ENCODE data around the gene ATG5. TPM values are rescaled to one million over a fixed set of nuclear protein-coding genes. Genes with fewer than 3 reads are reported as not detected.

The ATG5 gene
- polyA plus RNA-seq, 1 donor from 2014 or later, result 45.5 TPM

DNA sequence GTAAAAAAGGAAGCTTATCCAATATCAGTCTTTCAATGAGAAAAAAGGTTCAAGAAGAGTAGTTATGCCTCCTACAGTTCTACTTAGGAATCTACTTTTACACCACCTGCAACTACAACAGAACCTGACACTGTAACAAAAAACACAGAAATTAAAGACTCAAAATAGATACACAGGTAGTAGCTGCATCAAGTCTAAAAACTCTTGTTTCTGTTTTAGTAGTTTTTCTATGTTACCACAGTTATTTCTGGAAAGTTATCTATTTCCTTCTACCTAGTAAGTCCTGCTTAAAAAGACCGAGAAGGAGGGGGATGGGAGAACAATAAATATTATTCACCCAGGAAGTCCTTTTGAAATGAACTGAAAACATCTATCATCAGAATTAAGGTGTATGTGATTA, 52.5 kb downstream of the ATG5 start:
- H2AFZ ChIP-seq (ENCODE audit: low read depth, low read length), result no peak overlapping the region
- H3K79me2 ChIP-seq (replicated peaks; ENCODE audit: insufficient read depth, low read length), result no peaks in the 10 kb centered on the region
- no peak overlapping the region for H3K4me3 ChIP-seq (ENCODE audit: low read length)
- H3K36me3 ChIP-seq (ENCODE audit: insufficient read depth, low read length), result no peaks in the 10 kb centered on the region
- H3K9me2 ChIP-seq (ENCODE audit: insufficient read depth, low read length), result no peaks in the 10 kb centered on the region
- H3F3A ChIP-seq (ENCODE audit: insufficient read depth, low read length, poor library complexity, severe bottlenecking), result no peaks in the 10 kb centered on the region
- H4K20me1 ChIP-seq (ENCODE audit: insufficient read depth), result no peaks in the 10 kb centered on the region
- H3K9ac ChIP-seq (ENCODE audit: low read length), result no peak overlapping the region
- H3K4me2 ChIP-seq (ENCODE audit: low read length), result no peak overlapping the region
- H3K27ac ChIP-seq (ENCODE audit: low read length), result no peak overlapping the region
- TF ChIP-seq SMC3 (conservative IDR thresholded peaks at IDR 0.05; ENCODE audit: poor library complexity), result no peak
- no peak for TF ChIP-seq EZH2 (IDR thresholded peaks at IDR 0.05; ENCODE audit: borderline replicate concordance, insufficient read depth, low read length, poor library complexity, severe bottlenecking)
- no peak for TF ChIP-seq RAD21 (conservative IDR thresholded peaks at IDR 0.05)
- TF ChIP-seq, protein P1, sequence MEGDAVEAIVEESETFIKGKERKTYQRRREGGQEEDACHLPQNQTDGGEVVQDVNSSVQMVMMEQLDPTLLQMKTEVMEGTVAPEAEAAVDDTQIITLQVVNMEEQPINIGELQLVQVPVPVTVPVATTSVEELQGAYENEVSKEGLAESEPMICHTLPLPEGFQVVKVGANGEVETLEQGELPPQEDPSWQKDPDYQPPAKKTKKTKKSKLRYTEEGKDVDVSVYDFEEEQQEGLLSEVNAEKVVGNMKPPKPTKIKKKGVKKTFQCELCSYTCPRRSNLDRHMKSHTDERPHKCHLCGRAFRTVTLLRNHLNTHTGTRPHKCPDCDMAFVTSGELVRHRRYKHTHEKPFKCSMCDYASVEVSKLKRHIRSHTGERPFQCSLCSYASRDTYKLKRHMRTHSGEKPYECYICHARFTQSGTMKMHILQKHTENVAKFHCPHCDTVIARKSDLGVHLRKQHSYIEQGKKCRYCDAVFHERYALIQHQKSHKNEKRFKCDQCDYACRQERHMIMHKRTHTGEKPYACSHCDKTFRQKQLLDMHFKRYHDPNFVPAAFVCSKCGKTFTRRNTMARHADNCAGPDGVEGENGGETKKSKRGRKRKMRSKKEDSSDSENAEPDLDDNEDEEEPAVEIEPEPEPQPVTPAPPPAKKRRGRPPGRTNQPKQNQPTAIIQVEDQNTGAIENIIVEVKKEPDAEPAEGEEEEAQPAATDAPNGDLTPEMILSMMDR (IDR thresholded peaks at IDR 0.05; ENCODE audit: poor library complexity, severe bottlenecking), result no peak
- no peak for TF ChIP-seq MXI1 (conservative IDR thresholded peaks at IDR 0.05; ENCODE audit: poor library complexity, severe bottlenecking)
- TF ChIP-seq, protein P2, sequence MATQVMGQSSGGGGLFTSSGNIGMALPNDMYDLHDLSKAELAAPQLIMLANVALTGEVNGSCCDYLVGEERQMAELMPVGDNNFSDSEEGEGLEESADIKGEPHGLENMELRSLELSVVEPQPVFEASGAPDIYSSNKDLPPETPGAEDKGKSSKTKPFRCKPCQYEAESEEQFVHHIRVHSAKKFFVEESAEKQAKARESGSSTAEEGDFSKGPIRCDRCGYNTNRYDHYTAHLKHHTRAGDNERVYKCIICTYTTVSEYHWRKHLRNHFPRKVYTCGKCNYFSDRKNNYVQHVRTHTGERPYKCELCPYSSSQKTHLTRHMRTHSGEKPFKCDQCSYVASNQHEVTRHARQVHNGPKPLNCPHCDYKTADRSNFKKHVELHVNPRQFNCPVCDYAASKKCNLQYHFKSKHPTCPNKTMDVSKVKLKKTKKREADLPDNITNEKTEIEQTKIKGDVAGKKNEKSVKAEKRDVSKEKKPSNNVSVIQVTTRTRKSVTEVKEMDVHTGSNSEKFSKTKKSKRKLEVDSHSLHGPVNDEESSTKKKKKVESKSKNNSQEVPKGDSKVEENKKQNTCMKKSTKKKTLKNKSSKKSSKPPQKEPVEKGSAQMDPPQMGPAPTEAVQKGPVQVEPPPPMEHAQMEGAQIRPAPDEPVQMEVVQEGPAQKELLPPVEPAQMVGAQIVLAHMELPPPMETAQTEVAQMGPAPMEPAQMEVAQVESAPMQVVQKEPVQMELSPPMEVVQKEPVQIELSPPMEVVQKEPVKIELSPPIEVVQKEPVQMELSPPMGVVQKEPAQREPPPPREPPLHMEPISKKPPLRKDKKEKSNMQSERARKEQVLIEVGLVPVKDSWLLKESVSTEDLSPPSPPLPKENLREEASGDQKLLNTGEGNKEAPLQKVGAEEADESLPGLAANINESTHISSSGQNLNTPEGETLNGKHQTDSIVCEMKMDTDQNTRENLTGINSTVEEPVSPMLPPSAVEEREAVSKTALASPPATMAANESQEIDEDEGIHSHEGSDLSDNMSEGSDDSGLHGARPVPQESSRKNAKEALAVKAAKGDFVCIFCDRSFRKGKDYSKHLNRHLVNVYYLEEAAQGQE (IDR thresholded peaks at IDR 0.05; ENCODE audit: borderline replicate concordance), result no peak
- no peak for TF ChIP-seq EP300 (conservative IDR thresholded peaks at IDR 0.05; ENCODE audit: poor library complexity, severe bottlenecking)
- TF ChIP-seq POLR2AphosphoS5 (IDR thresholded peaks at IDR 0.05), result no peak
- TF ChIP-seq TAF1 (IDR thresholded peaks at IDR 0.05; ENCODE audit: low read depth), result no peak
- no peaks in the 10 kb centered on the region for H3K27me3 ChIP-seq (ENCODE audit: insufficient read depth, low read depth, low read length)
- no peaks in the 10 kb centered on the region for H3K9me3 ChIP-seq (ENCODE audit: low read length)

DNA sequence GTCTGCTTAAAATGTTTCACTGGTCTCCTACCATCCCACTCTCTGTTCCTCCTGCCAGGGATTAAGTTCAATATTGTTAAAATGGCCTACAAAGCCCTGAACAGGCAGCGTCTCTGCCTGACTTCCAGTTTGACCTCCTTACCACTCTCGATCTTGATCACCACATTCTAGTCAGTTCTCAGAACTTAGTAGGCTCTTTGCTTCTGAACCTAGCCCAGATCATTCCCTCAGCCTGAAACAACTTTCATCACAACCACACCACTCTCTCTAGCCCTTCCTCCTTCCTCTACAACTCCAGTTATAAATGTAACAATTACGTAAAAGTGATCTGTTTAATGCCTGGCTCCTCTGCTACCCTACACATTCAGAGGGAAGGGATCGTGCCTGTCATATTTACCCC, 53.3 kb downstream of the ATG5 start:
- Histone ChIP-seq H3K4me3 (ENCODE audit: low read length) (no peak overlapping the region), H3K9me3 (ENCODE audit: low read length) (no peaks in the 10 kb centered on the region), H3K9ac (ENCODE audit: low read length) (no peak overlapping the region), H3K27me3 (ENCODE audit: insufficient read depth, low read depth, low read length) (no peaks in the 10 kb centered on the region), H3K9me2 (ENCODE audit: insufficient read depth, low read length) (no peaks in the 10 kb centered on the region), H3K79me2 (replicated peaks; ENCODE audit: insufficient read depth, low read length) (no peaks in the 10 kb centered on the region), H3K27ac (ENCODE audit: low read length) (no peak overlapping the region), H4K20me1 (ENCODE audit: insufficient read depth) (no peaks in the 10 kb centered on the region), H2AFZ (ENCODE audit: low read depth, low read length) (no peak overlapping the region), H3F3A (ENCODE audit: insufficient read depth, low read length, poor library complexity, severe bottlenecking) (no peaks in the 10 kb centered on the region), H3K36me3 (ENCODE audit: insufficient read depth, low read length) (no peaks in the 10 kb centered on the region), H3K4me2 (ENCODE audit: low read length) (no peak overlapping the region)
- TF ChIP-seq SMC3 (conservative IDR thresholded peaks at IDR 0.05; ENCODE audit: poor library complexity) (no peak), EZH2 (IDR thresholded peaks at IDR 0.05; ENCODE audit: borderline replicate concordance, insufficient read depth, low read length, poor library complexity, severe bottlenecking) (no peak), TAF1 (IDR thresholded peaks at IDR 0.05; ENCODE audit: low read depth) (no peak), EP300 (conservative IDR thresholded peaks at IDR 0.05; ENCODE audit: poor library complexity, severe bottlenecking) (no peak), POLR2AphosphoS5 (IDR thresholded peaks at IDR 0.05) (no peak), MXI1 (conservative IDR thresholded peaks at IDR 0.05; ENCODE audit: poor library complexity, severe bottlenecking) (no peak), RAD21 (conservative IDR thresholded peaks at IDR 0.05) (no peak)
- TF ChIP-seq, protein P1 (IDR thresholded peaks at IDR 0.05; ENCODE audit: poor library complexity, severe bottlenecking), result no peak
- TF ChIP-seq, protein P2 (IDR thresholded peaks at IDR 0.05; ENCODE audit: borderline replicate concordance), result no peak

Measured in neural cell (in vitro differentiated cells).